Lung (tissue), 12 donors: Measurements from ENCODE around the gene PTPRN2. TPM values are rescaled to one million over a fixed set of nuclear protein-coding genes. Genes with fewer than 3 reads are reported as not detected.
A peak's percentile ranks its signal among the peaks of the same experiment; 100 is the strongest.

Experiments
- ATAC-seq: fragments of 200-7000 bp; cut with Tn5 transposase; one replicate; pipeline ENCODE4 v1.9.1; 2020; ENCODE audit warnings: moderate number of reproducible peaks; ENCODE audit not compliant: insufficient read depth, low FRiP score
- DNase-seq, 3 donors: peaks; one replicate each; pipeline ENCODE4 v3.0.0-alpha.2; 2013 to 2017
- H3K27ac ChIP-seq, 2 donors: one replicate each; pipeline ENCODE4 v1.5.1; 2013; ENCODE audit warnings: mild to moderate bottlenecking in 2 of 2, moderate library complexity in 2 of 2, control low read depth in 1 of 2, inconsistent platforms in 1 of 2, low read depth in 1 of 2, low read length in 1 of 2
- H3K27me3 ChIP-seq, 3 donors: one replicate each; pipeline ENCODE4 v1.5.1; 2013; ENCODE audit warnings: low read length in 2 of 3; ENCODE audit not compliant: control insufficient read depth in 3 of 3, insufficient read depth in 3 of 3
- H3K36me3 ChIP-seq, 4 donors: one replicate each; pipeline ENCODE4 v1.5.1; 2013; ENCODE audit warnings: low read length in 4 of 4, mild to moderate bottlenecking in 1 of 4, moderate library complexity in 1 of 4; ENCODE audit not compliant: control insufficient read depth in 4 of 4, insufficient read depth in 4 of 4
- H3K4me1 ChIP-seq, 5 donors: one replicate each; pipeline ENCODE4 v1.5.1; 2013; ENCODE audit warnings: low read length in 5 of 5, mild to moderate bottlenecking in 2 of 5, moderate library complexity in 1 of 5; ENCODE audit not compliant: control insufficient read depth in 5 of 5, insufficient read depth in 5 of 5
- H3K4me3 ChIP-seq: one replicate; pipeline ENCODE4 v1.5.1; 2013; ENCODE audit warnings: mild to moderate bottlenecking, control low read depth, moderate library complexity
- H3K9ac ChIP-seq, 2 donors: one replicate each; pipeline ENCODE4 v1.5.1; 2013; ENCODE audit warnings: low read length in 2 of 2, control low read depth in 1 of 2; ENCODE audit not compliant: insufficient read depth in 1 of 2
- H3K9me3 ChIP-seq, 4 donors: one replicate each; pipeline ENCODE4 v1.5.1; 2013; ENCODE audit warnings: low read length in 3 of 4, mild to moderate bottlenecking in 1 of 4, moderate library complexity in 1 of 4; ENCODE audit not compliant: control insufficient read depth in 4 of 4, insufficient read depth in 3 of 4
- CTCF ChIP-seq: IDR thresholded peaks from 2 replicates; pipeline ENCODE4 v1.5.1; 2012; ENCODE audit warnings: mild to moderate bottlenecking; ENCODE audit errors: control extremely low read depth, extremely low read depth
- WGBS, 2 donors: extraction: QIAGEN DNeasy Blood & Tissue Kit; methylation state at CpG; one replicate each; pipeline ENCODE4 v1.1.7; 2013; 5-methylcytosine and 5-hydroxymethylcytosine counted together
- polyA plus RNA-seq, 2 donors: library from polyadenylated mRNA; stranded (reverse); fragments of 200-250 nt; gene quantifications; one replicate each; pipeline ENCODE4 v1.2.1, GENCODE V29; 2013
- total RNA-seq, 2 donors: library from RNA; depleted of rRNA in 1 of 2; stranded (reverse); fragments of >200 nt in 1 of 2; gene quantifications; one replicate each; pipeline ENCODE4 v1.2.1, GENCODE V29; 2014 to 2021
- donor health status: control.
- donor health status: control.
- donor health status: Bipolar disorder and iron deficiency.
- donor health status: healthy.
- donor health status: DM: yes; HTN: yes; CAD: no.

The PTPRN2 gene
- total and polyA plus RNA-seq, 4 donors = 2.1 to 7.4 (median 4.4) TPM

DNA sequence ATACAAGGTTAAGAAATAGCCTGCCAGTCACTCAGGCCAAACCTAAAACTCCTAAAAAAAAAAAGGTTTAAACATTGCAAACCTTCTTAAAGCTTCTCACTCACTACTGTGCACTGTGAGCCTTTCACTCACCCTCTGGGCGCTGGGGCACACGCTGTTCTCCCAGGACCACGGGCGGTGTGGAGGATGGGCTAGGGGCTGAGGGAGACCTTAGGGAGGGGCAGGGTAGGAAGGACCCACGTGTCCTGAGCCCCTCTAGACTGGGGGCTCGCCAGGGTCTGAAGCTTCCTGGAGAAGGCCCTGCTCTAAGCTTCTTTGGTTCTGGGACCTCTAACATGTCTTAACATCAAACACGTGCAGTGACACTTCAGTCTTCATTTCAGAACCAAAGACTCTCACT lies 681.0 kb downstream of the PTPRN2 start:
- Histone ChIP-seq H3K4me3 (no peak overlapping the region), H3K4me1 (peaks cover 0 to 4% (median 0%) of the 10 kb centered on the region in 5 donors), H3K27me3 (no peaks in the 10 kb centered on the region), H3K36me3 (no peaks in the 10 kb centered on the region), H3K27ac (no peak overlapping the region), H3K9me3 (no peaks in the 10 kb centered on the region), H3K9ac (no peak overlapping the region)
- 86 to 90% methylated on average over 7 of the region's 7 CpGs for WGBS, 2 donors
- no peak for DNase-seq
- TF ChIP-seq CTCF = no peak
- ATAC-seq = no peak

- H3K9me3 ChIP-seq = no peaks in the 10 kb centered on the region
- no peaks in the 10 kb centered on the region for H3K36me3 ChIP-seq
- no peaks in the 10 kb centered on the region for H3K27me3 ChIP-seq
- ATAC-seq (no peak), DNase-seq (peak in 1 of 3 donors; percentile 4)
- peaks cover 0 to 4% (median 0%) of the 10 kb centered on the region in 5 donors for H3K4me1 ChIP-seq
- no peak for TF ChIP-seq CTCF
- no peak overlapping the region for H3K27ac ChIP-seq
- no peak overlapping the region for H3K9ac ChIP-seq
- 38 to 41% methylated on average over 20 of the region's 20 CpGs for WGBS, 2 donors
- no peak overlapping the region for H3K4me3 ChIP-seq
Observed at GRCh38 chr7:157905651-157906461, 681.8 kb downstream of the PTPRN2 start.

DNA sequence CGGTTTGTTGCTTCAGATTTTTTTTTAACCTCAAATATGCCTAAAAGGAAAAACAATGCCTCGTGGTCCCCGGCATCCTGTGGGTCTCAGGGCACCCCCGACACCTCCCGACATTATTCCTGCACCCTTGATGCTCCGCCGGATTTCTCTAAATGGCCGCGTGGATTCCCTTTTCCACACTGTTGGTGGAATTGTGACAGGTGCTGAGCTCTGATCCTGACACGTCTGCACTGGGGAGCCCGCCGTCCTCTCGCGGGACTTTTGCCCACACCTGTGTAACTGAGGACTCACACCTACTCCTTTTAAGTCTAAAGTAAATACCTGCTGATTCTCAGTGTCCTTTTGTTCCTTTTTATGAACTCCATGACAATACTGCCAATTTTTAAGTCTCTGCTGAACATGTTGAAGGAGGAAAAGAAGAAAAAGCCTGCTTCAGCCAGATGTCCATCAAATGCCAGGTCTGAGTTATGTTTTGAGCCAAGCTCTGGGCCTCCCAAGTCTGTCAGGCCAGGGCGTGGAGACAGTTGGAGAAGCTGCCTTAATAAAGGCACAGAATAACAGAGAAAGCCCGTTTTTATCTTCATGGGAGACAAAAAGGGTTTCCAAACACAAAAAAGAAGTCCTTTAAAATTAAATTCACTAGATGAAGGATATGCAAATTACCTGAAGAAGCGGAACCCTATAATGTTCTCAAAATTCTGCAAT lies 682.6 kb downstream of the PTPRN2 start:
- no peak for TF ChIP-seq CTCF
- Histone ChIP-seq H3K9me3 (peaks cover 0 to 3% (median 0%) of the 10 kb centered on the region in 4 donors), H3K36me3 (no peaks in the 10 kb centered on the region), H3K4me1 (peaks cover 0 to 4% (median 0%) of the 10 kb centered on the region in 5 donors), H3K9ac (no peak overlapping the region), H3K27me3 (peaks cover 0 to 3% (median 0%) of the 10 kb centered on the region in 3 donors), H3K27ac (no peak overlapping the region), H3K4me3 (no peak overlapping the region)
- WGBS, 2 donors = 77 to 79% methylated on average over 17 of the region's 17 CpGs
- DNase-seq = no peak
- no peak for ATAC-seq
